Tongue (tissue), 2 donors: ENCODE measurements around the gene BCL10. TPM values are rescaled to one million over a fixed set of nuclear protein-coding genes. Genes with fewer than 3 reads are reported as not detected.
"Not testable (repeated sequence)": the region's sequence is repeated elsewhere in the genome, so short reads cannot be mapped to it uniquely, and the experiment has no call there.

ENCODE experiments used
- DNase-seq: peaks from one replicate; pipeline ENCODE4 v3.0.0-alpha.2; 2015
- total RNA-seq: library from RNA; depleted of rRNA; stranded (reverse); fragments of >200 nt; gene quantifications from one replicate; pipeline ENCODE4 v1.2.3, GENCODE V29; 2014

BCL10 gene
- total RNA-seq, 1 donor from 2014 or later = 15.9 TPM

DNA sequence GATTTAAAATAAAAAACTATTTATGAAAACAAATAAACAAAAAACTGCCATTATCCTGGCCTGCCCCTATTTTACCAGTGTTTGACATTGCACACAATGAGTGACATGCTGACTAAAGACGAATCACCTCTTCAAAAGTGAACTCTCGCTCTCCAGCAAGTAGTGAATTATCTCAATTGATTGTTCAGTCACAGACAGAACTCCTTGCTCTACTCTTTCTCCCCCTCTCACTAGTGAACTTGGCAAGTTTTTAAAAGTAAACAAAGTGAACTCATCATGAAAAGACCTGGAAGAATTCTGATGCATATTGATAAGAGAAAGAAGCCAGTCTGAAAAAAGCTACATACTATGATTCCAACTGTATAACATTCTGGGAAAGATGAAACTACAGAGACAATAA lies 12.3 kb downstream of the BCL10 start:
- no peak for DNase-seq

DNA sequence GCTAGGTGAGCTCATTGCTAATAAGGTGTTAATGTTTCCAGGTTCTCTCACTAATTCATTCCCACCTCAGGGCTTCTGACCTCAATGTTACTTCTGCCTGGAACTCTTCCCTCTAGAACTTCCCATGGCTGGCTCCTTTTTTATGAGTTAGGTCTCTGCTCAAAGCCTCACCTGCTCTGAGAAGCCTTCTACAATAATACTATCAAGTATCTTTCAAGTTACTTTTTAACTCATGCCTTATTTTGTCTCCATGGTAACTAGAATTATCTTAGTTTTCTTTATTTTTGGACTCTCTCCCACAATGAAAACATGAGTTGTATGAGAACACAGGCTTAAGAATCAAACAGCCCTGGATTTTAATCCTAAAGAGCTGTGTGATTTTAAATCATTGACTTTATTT lies 13.4 kb downstream of the BCL10 start:
- no peak for DNase-seq

DNA sequence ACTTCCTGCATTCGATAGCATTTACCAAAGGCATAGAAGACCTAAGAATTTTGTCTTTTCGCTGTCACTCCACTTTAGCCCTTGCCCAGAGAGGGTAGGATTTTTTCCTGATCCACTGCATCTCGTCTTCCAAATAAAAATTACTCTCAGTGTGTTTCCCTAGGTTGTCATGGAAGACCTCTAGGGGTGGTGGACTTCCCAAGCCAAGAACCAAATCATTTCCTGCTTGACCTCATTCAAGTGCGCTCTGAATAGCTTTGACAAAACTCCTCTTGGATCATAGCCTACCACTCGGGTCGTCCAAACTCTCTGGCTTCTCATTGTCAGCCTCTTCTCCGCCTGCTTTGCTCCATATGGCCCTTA lies 16.5 kb downstream of the BCL10 start:
- DNase-seq = peak; percentile 81

DNA sequence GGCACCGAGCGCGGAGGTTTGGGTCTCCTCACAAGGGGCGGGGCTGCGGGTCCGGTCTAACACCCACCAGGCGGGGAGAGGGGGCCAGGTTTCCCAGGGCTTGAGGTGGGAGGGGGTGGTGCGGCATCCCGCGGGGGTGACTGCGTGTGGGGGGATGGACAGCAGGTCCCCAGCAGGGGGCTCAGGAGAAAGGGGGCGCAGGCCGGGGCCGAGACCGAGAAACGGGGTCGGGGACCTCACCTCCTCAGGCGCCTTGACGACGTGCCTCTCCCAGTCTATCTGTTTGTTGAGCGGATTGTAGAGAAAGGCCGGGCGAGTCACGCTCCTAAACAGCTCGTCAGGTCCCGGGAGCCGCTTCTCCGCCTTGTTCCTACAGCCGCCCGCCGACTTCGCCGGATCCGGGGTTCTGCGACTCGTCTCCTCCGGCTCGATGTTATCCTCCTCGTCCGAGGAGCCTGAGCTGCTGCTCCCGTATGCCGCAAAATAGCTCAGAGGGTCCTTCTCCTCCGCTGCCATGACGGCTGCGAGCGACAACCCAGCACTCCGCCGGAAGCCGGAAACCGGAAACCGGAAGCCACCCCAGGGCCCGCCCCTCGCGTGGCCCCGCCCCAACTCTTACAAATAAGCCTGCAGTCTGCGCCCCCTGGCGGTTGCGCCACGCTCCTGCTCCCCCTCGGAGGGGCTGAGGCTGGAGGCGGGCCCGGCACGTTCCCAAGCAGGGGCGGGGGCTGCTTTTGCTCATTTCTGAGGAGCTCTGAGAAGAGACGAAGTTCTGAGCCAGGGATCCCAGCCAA lies 17.1 kb downstream of the BCL10 start, which contains the start of gene C1orf52:
TSS of gene C1orf52 (minus strand) at position 545 of the 794 bp plus-strand sequence. CDS start at position 516, 29 bp downstream.
- peak; percentile 98 for DNase-seq

DNA sequence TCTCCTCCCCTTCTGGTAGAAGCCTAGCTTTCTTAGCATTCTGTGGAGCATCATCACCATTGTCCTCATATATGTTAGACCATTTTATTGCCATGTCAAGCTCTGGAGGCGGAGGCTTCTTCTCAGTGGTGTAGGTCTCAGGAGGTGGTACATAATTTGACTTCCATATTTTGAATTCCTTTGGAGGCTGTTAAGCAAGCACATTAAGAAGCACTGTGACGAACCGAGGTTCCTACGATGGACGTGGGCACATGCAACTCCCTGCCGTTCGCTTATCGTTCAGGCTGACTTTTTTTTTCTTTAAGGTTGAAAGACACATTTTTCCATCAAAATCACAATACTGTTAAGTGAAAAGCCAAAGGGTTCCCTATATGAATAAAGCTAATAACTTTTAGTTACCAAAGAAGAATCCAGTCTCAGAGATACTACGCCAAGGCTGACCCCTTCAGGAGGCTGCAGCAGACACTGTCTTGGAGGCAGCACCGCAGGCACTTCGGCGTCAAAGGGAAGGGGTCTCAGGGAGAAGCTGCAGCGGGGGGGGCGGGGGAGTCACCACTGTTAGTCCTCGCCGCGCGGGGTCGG lies 17.8 kb downstream of the BCL10 start:
- DNase-seq = peak; percentile 29

DNA sequence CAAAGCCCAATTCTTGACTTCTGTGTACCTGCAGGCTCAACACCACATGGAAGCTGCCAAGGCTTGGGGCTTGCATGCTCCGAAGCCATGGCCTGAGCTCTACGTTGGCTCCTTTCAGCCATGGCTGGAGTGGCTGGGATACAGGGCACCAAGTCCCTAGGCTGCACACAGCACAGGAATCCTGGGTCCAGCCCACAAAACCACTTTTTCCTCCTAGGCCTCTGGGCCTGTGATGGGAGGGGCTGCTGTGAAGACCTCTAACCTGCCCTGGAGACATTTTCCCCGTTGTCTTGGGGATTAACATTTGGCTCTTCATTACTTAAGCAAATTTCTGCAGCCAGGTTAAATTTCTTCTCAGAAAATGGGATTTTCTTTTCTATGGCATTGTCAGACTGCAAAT lies 27.4 kb downstream of the BCL10 start:
- not testable (repeated sequence) for DNase-seq

DNA sequence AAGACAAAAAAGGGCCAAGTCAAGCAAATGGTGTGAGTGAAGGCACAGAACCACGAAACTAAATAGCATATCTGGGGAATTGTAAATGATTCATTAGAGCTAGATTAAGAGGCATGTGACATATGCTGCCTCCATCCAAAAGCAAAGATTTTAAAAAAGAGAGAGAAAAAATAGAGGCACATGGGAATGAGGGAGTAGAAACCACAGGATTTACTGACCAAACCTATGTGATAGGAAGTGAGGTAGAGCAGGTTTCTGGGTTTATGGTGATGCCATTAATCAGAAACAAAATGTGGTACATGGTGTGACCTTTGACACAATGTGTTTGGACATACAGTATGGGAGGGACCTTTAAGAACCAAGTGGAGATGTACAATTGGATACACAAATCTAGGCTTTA lies 30.5 kb downstream of the BCL10 start:
- DNase-seq = no peak

DNA sequence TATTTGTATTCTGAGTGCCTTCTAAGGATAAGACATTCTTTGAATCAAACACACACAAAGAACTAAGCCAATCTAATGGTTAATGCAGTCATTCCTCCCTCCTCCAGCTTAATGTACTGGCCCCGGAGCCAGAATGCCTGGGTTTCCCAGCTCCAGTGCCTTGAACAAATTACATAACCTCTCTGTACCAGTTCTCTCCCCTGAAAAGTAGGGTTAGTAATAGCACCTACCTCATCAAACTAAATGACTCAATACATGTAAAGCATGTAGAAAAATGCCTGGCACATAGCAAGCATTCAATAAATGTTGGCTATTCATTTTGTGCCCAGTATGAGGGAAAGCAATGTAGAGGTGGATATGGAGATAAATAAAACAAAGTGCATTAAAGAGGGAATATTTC lies 31.0 kb downstream of the BCL10 start:
- no peak for DNase-seq

DNA sequence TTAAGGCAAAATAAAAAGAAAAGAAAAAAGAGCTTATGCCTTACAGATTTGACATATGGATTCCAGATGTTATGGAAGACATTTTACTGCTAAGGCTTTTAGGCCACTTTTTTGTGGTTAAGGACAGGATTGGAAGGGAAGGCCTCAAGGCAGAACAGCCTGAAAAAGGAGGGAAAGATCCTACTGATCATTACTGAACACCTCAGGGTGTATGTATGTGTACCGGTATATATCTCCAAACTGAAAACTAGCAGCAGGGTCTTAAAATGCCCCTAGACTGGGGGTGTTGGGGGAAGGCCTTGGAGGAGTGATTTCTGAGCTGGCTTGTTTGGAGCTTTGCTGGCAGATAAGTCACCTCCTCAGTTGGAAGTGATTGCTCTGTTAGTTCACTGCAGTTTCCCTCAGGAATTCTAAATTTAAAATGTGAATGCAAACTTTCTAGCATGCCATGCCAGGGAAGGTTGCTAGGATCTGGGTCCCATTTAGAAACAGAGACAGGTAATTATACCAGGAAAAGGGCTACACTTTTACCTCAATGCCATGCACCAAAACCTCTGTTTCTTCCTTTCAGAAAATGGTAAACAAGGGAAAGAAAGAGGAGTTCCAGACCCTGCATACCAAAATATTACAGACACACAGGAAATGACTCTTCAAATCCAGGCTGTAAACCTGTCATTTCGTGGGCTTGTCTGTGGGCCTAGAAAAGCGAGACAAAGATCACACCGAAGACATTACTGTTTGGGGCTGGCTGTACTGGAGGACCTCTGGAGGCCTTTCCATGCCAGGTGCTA lies 32.0 kb downstream of the BCL10 start:
- peak; percentile 69 for DNase-seq

DNA sequence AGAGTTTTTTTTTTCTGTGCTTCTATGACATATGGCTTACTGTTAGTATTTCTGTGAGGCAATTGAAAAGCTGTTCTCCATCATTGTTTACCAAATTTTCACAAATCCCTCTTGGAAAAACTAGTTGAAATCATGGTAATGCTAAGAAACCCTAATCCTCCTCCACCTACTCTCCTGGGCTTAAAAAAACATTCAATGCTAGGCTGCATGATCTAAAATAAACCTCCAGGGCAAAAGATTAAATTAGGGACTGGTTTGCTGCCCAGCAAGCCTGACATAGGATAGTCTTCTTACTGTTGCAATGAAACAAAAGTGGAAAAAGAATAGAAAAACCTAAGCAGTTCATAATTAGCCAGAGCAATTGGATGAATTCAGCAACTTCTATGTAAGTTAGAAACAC lies 33.1 kb downstream of the BCL10 start:
- peak; percentile 50 for DNase-seq

DNA sequence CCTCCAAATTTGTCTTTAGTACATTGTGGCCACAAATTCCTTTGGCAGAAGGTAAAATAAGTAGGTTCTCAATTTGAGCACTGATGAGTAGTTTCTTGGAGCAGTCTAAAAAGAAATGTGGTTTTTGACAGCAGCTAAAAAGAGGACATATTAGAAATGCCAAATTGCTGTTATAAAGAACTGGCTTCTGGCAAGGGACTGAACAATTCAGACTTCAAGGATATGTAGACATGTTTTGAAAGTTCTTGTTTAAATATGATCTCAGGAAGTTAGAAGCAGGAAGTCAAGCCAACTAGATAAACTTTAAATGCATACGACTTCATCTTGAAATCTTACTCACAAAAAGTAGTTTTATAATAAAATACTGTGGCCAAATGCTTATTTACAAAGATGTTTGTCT lies 35.8 kb downstream of the BCL10 start:
- DNase-seq = peak; percentile 53

DNA sequence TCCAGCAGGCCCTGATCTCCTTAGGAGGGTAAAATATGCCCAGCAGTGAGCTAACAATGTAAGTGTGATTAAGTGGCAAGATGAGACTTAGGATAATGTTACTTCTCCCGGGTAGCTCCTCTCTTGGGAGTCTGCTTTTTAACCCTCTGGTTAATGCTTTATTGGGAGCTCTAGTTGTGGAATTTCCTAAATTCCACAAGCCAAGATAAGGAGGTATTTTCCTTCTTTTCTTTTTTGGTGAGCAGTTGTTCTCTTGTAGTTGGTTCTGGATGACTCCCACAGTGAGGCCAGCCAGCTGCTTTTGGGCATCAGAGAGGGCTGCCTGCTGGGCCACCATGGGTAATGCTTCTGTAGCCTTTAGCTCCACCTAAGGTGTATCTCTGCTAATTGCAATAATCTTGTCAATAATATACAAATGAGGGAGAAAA lies 36.2 kb downstream of the BCL10 start:
- DNase-seq = no peak

DNA sequence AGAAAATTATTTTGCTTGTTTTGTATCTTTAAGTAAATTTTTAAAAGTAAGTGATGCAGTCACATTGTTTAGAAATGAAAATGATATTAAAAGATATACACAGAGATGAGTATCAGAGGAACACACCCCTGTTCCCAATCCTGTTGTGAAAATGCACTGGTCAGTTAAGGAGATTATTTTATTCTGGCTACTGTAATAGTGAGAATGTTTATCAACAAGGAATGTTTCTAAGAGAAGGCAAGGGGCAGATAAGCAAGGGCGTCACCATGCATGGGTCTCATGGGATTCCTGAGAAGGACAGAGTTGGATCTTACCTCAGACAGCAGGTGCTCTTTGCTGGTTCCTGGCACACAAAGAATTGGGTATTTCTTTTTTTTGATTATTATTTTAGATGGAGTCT lies 38.8 kb downstream of the BCL10 start:
- no peak for DNase-seq

DNA sequence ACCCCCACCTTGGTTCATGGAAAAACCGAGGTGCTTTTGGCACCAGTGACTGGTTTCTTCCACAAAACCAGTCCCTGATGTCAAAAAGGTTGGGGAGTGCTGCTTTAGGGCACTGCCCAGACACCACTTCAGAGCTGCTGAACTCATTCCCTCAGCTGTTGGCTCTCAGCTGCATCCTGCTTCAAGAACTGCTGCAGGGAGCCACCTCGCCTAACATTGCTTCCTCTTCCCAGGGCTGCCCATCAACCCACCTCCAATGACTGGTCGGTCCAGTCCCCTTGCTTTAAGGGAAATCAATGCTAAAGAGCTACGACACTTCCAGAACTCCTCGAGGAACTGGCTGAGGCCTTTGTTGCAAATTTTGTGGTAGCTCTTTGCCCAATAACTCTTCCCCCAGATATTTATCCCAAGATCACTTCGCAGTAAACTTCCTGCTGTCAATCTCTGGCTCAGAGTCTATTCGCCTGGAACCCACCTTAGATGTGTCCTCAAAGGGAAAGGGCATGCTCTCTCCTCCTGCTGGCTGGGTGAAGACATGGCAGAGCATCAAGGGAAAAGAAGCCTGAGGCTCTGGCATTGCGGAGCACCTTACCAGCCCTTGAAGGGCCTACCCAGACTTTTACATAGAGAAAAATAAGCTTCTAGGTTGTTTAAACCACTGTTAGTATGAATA lies 46.0 kb downstream of the BCL10 start:
- no peak for DNase-seq

DNA sequence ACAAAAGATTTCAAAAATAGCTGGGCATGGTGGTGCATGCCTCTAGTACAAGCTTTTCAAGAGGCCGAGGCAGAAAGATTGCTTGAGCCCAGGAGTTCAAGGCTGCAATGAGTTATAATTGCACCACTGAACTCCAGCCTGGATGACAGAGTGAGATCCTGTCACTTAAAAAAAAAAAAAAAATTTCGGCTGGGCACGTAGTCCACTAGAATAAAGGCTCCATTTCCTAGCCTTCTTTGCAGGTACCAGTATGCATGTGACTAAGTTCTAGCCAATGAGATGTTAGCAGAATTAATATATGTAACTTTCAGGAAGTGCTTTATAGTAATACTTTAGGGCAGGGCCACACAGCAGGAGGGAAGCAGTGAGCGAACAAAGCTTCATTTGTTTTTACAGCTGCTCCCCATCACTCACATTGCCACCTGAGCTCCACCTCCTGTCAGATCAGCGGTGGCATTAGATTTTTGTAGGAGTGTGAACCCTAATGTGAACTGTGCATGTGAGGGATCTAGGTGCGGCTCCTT lies 46.8 kb downstream of the BCL10 start:
- DNase-seq = no peak

DNA sequence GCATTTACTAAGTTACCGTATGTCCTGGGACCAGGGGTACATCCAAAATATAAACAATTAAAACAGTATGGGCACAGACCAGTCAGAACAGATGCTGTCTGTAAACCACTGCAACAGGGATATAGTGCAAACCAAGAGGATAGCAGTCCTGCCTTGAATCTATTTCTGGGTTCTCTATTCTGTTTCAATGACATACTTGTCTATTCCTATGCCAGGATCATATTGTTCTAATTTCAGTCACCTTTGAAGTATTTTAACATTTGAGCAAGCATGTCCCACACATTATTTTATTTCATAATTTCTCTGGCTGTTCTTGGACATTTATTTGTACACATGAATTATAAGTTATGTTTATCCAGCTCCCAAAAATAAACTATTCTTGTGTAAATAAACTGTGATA lies 47.5 kb downstream of the BCL10 start:
- DNase-seq = peak; percentile 50

DNA sequence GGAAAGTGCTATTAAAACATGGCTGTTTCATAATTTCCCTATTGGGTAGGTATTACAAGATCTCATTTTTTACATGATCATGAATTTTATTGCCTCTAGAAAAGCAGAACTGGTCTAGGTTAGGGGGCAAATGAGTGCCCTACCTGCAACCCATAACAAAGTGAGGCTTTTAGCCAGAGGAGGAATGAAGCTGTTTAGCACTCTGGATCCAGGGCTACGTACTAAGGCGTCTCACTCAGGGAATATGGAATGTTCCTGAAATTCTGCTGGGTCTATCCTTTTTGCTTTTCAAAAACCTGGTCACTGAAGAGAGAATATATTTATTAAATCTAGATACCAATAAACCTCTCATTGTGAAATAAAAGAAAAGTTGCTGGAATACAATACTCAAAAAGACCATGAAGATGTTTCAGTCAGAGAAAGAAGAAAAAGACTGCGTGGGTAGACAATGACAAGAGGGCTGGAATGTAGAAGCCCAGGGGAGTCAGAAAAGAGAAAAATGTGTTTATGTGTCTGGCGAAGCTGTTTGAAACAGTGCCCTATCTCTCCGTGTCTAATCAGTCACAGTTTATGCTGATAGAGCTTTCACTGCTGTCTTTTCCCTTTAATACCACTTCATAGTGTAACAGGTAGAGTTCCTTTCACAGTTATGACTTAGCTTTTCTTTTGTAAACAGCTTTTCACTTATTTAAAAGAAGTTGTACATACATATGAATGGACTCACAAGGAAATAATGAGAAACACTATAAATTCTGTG lies 50.6 kb downstream of the BCL10 start:
- DNase-seq = no peak

DNA sequence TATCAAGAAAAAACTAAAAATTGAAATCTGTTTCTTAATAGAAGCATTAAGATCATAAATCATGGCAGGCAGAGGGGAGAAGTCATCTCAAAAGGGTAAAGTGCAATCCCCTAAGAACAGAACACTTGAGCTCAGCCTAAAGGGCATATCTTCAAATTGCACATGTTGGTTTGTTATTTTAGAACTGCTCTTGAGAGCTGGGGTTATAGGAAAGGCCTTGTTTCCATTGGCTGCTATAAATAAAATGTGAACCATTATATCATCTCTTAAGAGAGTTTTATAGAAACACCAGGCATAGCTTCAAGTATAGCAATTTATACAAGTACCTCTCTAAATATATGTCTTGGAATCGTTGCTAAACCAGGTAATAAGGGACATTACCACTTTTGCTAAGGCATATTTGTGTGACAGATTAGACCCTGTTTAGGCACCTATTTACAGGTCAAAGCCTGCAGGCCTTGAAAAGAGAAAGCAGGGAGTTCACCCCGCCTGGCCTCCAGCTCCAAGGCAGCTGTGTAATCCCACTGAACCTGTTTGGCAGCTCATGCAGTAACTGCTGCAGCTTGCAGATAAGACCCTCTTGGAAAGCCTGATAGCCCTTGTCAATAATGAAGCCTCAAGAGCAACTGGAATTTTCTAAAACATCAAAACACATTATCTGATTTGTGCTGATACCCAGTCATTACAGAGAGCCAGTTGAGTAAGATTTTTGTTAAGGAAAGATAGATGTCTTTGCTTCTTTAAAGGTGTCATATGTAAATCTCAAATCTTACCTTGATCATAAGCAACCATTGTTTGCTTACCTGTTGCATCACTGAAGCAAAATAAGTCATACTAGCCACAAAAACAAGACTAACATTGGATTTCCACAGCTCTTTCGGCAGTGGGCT lies 51.5 kb downstream of the BCL10 start:
- peak; percentile 81 for DNase-seq

DNA sequence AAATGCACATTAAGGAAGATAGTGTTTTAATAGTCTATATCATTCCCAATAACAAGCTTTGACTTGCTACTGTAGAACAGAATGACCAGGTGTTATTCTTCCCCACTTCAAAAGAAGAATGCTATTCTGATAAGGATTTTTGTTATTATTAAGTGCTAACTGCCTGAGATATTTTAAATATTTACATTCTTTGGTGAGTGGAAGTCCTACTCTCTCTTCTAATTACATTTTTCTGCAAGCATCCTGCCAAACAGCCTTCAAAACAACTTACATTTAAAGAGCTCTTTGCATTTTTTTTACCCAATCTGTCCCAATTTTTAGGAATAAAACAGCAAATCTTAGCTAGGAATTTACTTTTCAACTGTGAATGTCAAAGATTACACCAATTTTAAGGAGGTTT lies 52.1 kb downstream of the BCL10 start:
- DNase-seq = no peak

DNA sequence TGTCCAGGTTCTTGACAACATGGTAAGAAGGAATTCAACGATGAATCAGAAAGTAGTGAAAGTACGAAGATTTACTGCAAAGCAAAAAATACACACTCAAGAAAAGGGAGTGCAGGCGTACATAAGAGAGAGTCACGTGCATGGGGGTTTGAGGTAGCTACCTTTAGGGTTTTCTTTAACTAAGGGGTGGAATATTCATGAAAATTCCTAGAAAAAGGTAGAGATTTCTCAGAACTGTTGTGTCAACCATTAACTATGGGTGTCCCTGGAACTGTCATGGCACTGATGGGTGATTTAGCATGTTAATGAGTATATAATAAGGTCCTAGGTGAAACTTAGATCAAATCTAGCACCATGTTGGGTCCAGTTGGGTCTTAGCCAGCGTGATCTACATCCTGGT lies 53.1 kb downstream of the BCL10 start:
- no peak for DNase-seq
